GM19025 (cell line): ENCODE data around the gene PSME4.
A peak's percentile ranks its signal among the peaks of the same experiment; 100 is the strongest.
"Not testable (repeated sequence)": the region's sequence is repeated elsewhere in the genome, so short reads cannot be mapped to it uniquely, and the experiment has no call there.

Experiments
- ATAC-seq: cut with Tn5 transposase; IDR thresholded peaks from one replicate; pipeline ENCODE4 v1.9.1; 2021; ENCODE audit warnings: mild to moderate bottlenecking, low read depth, moderate library complexity; ENCODE audit not compliant: unreplicated experiment

PSME4 gene

GRCh38 chr2:53969285-53969967 is 1.4 kb downstream of the PSME4 start:
- ATAC-seq = no peak

- no peak for ATAC-seq
These were observed 5.7 kb downstream of the PSME4 start for GRCh38 chr2:53964987-53965687.

GRCh38 chr2:53964257-53964952 is 6.4 kb downstream of the PSME4 start:
- no peak for ATAC-seq

GRCh38 chr2:53961478-53962216 is 9.1 kb downstream of the PSME4 start:
- ATAC-seq = not testable (repeated sequence)

GRCh38 chr2:53960476-53960875 is 10.3 kb downstream of the PSME4 start:
- no peak for ATAC-seq

GRCh38 chr2:53958443-53958842 is 12.3 kb downstream of the PSME4 start:
- ATAC-seq = no peak

GRCh38 chr2:53952519-53952918 is 18.3 kb downstream of the PSME4 start:
- ATAC-seq = no peak

GRCh38 chr2:53949457-53949856 is 21.3 kb downstream of the PSME4 start:
- no peak for ATAC-seq

- ATAC-seq = no peak
These were observed 25.3 kb downstream of the PSME4 start for GRCh38 chr2:53945538-53945937.

GRCh38 chr2:53944542-53944941 is 26.3 kb downstream of the PSME4 start:
- no peak for ATAC-seq

GRCh38 chr2:53942280-53942679 is 28.5 kb downstream of the PSME4 start:
- ATAC-seq = no peak

- no peak for ATAC-seq
These were observed 29.0 kb downstream of the PSME4 start for GRCh38 chr2:53941749-53942148.

- no peak for ATAC-seq
These were observed 31.1 kb downstream of the PSME4 start for GRCh38 chr2:53939656-53940055.

GRCh38 chr2:53938904-53939303 is 31.9 kb downstream of the PSME4 start:
- ATAC-seq = no peak

- no peak for ATAC-seq
These were observed 37.5 kb downstream of the PSME4 start for GRCh38 chr2:53933329-53933728.

GRCh38 chr2:53926321-53926720 is 44.5 kb downstream of the PSME4 start:
- not testable (repeated sequence) for ATAC-seq

- peak; percentile 93 for ATAC-seq
These were observed 57.1 kb downstream of the PSME4 start for GRCh38 chr2:53913721-53914120.

- no peak for ATAC-seq
These were observed 59.2 kb downstream of the PSME4 start for GRCh38 chr2:53911434-53912189.

- ATAC-seq = no peak
These were observed 63.2 kb downstream of the PSME4 start for GRCh38 chr2:53907582-53907981.

- no peak for ATAC-seq
These were observed 65.4 kb downstream of the PSME4 start for GRCh38 chr2:53905396-53905795.
